T47D (cell line): ENCODE results near the gene MEIOSIN.
A peak's percentile ranks its signal among the peaks of the same experiment; 100 is the strongest.
"Not testable (repeated sequence)": the region's sequence is repeated elsewhere in the genome, so short reads cannot be mapped to it uniquely, and the experiment has no call there.

Source experiments
- DNase-seq, 2 experiments: peaks; one replicate each; pipeline versions ENCODE4 v3.0.0 to v3.0.0-alpha.2; 2011 to 2012; ENCODE audit warnings: low read depth in 1 of 2, low spot score in 1 of 2
- JUND ChIP-seq: IDR thresholded peaks from 2 replicates; pipeline ENCODE4 v1.6.1; 2012; ENCODE audit warnings: low read depth
- in situ Hi-C: cut with HindIII; loops from 2 replicates; pipeline ENCODE4 v1.10.0; 2016; ENCODE audit warnings: low sequenced_read_pairs, low pct_unique_long_range_greater_than_20kb

The MEIOSIN gene

GRCh38 chr19:45733160-45733810 is at the start of gene MEIOSIN:
MEIOSIN (plus strand) TSS chr19:45733439; CDS start chr19:45735377, 1,938 bp downstream.
- in situ Hi-C loops = no loop called here
- no peak for TF ChIP-seq JUND
- DNase-seq = no peak

- DNase-seq, in situ Hi-C loops: not testable (repeated sequence)
Observed at GRCh38 chr19:45685045-45685444, 48.2 kb upstream of the MEIOSIN start.

GRCh38 chr19:45687599-45687998 is 45.6 kb upstream of the MEIOSIN start:
- in situ Hi-C loops = no loop called here
- DNase-seq = no peak
- TF ChIP-seq JUND = no peak

GRCh38 chr19:45691516-45692186 is 41.6 kb upstream of the MEIOSIN start, which contains the start of gene SNRPD2:
SNRPD2 (minus strand) TSS chr19:45691953; CDS start chr19:45691888, 65 bp downstream.
- TF ChIP-seq JUND = no peak
- in situ Hi-C loops = no loop called here
- DNase-seq = peak; percentile 60 to 94

GRCh38 chr19:45692187-45693105 is 40.8 kb upstream of the MEIOSIN start, which contains the start of gene QPCTL:
QPCTL (plus strand) TSS chr19:45692666; CDS start chr19:45692704, 38 bp downstream.
- DNase-seq = peak; percentile 87 to 99
- no peak for TF ChIP-seq JUND
- in situ Hi-C loops = no loop called here

- no peak for TF ChIP-seq JUND
- in situ Hi-C loops = no loop called here
- DNase-seq = peak in 1 of 2 experiments; percentile 72
Observed at GRCh38 chr19:45693106-45693788, 40.0 kb upstream of the MEIOSIN start.

- no peak for TF ChIP-seq JUND
- in situ Hi-C loops = no loop called here
- DNase-seq = no peak
Observed at GRCh38 chr19:45701676-45702075, 31.6 kb upstream of the MEIOSIN start.

- in situ Hi-C loops = no loop called here
- DNase-seq = no peak
- TF ChIP-seq JUND = no peak
Observed at GRCh38 chr19:45705115-45705514, 28.1 kb upstream of the MEIOSIN start.

- no peak for TF ChIP-seq JUND
- in situ Hi-C loops = no loop called here
- no peak for DNase-seq
Observed at GRCh38 chr19:45705710-45706415, 27.4 kb upstream of the MEIOSIN start.

- TF ChIP-seq JUND = no peak
- DNase-seq = no peak
- in situ Hi-C loops = no loop called here
Observed at GRCh38 chr19:45710356-45711130, 22.7 kb upstream of the MEIOSIN start.
